HepG2 (cell line): Measurements from ENCODE around the gene GNG7. TPM values are rescaled to one million over a fixed set of nuclear protein-coding genes. Genes with fewer than 3 reads are reported as not detected.

Experiments used
- ATF4 ChIP-seq, 2 experiments: fragments of 450-650 bp in 1 of 2; sonication (generic) in 1 of 2; formaldehyde crosslinking; IDR thresholded peaks; 2 replicates each; pipeline versions ENCODE4 v1.5.0 to v1.8.0; 2020 to 2022; ENCODE audit warnings: mild to moderate bottlenecking in 1 of 2, missing genetic modification reagents in 1 of 2
- BHLHE40 ChIP-seq: IDR thresholded peaks from 2 replicates; pipeline ENCODE4 v1.6.1; 2011; ENCODE audit warnings: low read length, improper control_type of control experiment
- BORCS8-MEF2B ChIP-seq: sonication (generic); formaldehyde crosslinking; IDR thresholded peaks from 2 replicates; pipeline ENCODE4 v1.8.0; 2022; ENCODE audit warnings: mild to moderate bottlenecking, missing genetic modification reagents
- CBX2 ChIP-seq, 2 experiments: fragments of 200-600 bp in 1 of 2; sonication (generic); formaldehyde crosslinking in 1 of 2; IDR thresholded peaks; 2 replicates each; pipeline versions ENCODE4 v1.7.0 to v1.8.1; 2018 to 2022; ENCODE audit warnings: low read depth in 2 of 2, low read length in 1 of 2, mild to moderate bottlenecking in 1 of 2, missing genetic modification reagents in 1 of 2
- ELF4 ChIP-seq: sonication (generic); formaldehyde crosslinking; IDR thresholded peaks from 2 replicates; pipeline ENCODE4 v1.5.0; 2020; ENCODE audit warnings: missing genetic modification reagents, mild to moderate bottlenecking, moderate library complexity, borderline replicate concordance
- GLI4 ChIP-seq: sonication (generic); formaldehyde crosslinking; IDR thresholded peaks from 2 replicates; pipeline ENCODE4 v1.5.1; 2020; ENCODE audit warnings: missing genetic modification reagents, mild to moderate bottlenecking, moderate library complexity, borderline replicate concordance
- HNRNPK ChIP-seq: fragments of 200-400 bp; formaldehyde crosslinking; IDR thresholded peaks from 2 replicates; pipeline ENCODE4 v1.6.1; 2018; ENCODE audit warnings: low read length, low read depth, moderate library complexity, mild to moderate bottlenecking; ENCODE audit not compliant: poor library complexity, severe bottlenecking
- KMT2A ChIP-seq: sonication (generic); formaldehyde crosslinking; IDR thresholded peaks from 2 replicates; pipeline ENCODE4 v1.4.0; 2020; ENCODE audit warnings: missing genetic modification reagents
- MATR3 ChIP-seq: sonication (generic); formaldehyde crosslinking; IDR thresholded peaks from 2 replicates; pipeline ENCODE4 v1.4.0; 2020; ENCODE audit warnings: missing genetic modification reagents
- MBNL3 ChIP-seq: fragments of 250-450 bp; sonication (Bioruptor Pico); conservative IDR thresholded peaks from 2 replicates; pipeline ENCODE4 v1.8.0; 2022; ENCODE audit warnings: mild to moderate bottlenecking, inconsistent platforms
- MED13 ChIP-seq: sonication (generic); formaldehyde crosslinking; IDR thresholded peaks from 2 replicates; pipeline ENCODE4 v1.5.0; 2020; ENCODE audit warnings: missing genetic modification reagents
- NFKBIZ ChIP-seq: IDR thresholded peaks from 2 replicates; pipeline ENCODE4 v1.6.1; 2018; ENCODE audit warnings: missing genetic modification reagents, missing compliant biosample characterization
- NR2F1 ChIP-seq, 2 experiments: fragments of 450-650 bp in 1 of 2; formaldehyde crosslinking in 1 of 2; IDR thresholded peaks; 2 replicates each; pipeline versions ENCODE4 v1.5.0 to v1.6.1; 2016 to 2020; ENCODE audit warnings: mild to moderate bottlenecking in 1 of 2, missing compliant biosample characterization in 1 of 2, missing genetic modification reagents in 1 of 2, moderate library complexity in 1 of 2
- PCBP1 ChIP-seq: fragments of 200-400 bp; formaldehyde crosslinking; IDR thresholded peaks from 2 replicates; pipeline ENCODE4 v1.6.1; 2017; ENCODE audit warnings: mild to moderate bottlenecking, low read depth, low read length, borderline replicate concordance
- RBFOX2 ChIP-seq: fragments of 200-400 bp; formaldehyde crosslinking; IDR thresholded peaks from 2 replicates; pipeline ENCODE4 v1.6.1; 2017; ENCODE audit warnings: low read depth, mild to moderate bottlenecking, low read length
- SP1 ChIP-seq, 2 experiments: fragments of 450-650 bp in 1 of 2; sonication (generic) in 1 of 2; formaldehyde crosslinking in 1 of 2; IDR thresholded peaks; 2 replicates each; pipeline versions ENCODE4 v1.4.0 to v1.6.1; 2016 to 2020; ENCODE audit warnings: missing genetic modification reagents in 1 of 2
- SP5 ChIP-seq: IDR thresholded peaks from 2 replicates; pipeline ENCODE4 v1.6.1; 2016; ENCODE audit warnings: low read depth, borderline replicate concordance
- SRF ChIP-seq: IDR thresholded peaks from 2 replicates; pipeline ENCODE4 v1.6.1; 2011; ENCODE audit warnings: mild to moderate bottlenecking, low read depth, low read length, moderate library complexity
- TOPORS ChIP-seq: sonication (generic); formaldehyde crosslinking; IDR thresholded peaks from 2 replicates; pipeline ENCODE4 v1.8.0; 2023; ENCODE audit warnings: mild to moderate bottlenecking, missing genetic modification reagents
- ZBTB25 ChIP-seq: IDR thresholded peaks from 2 replicates; pipeline ENCODE4 v1.6.1; 2018; ENCODE audit warnings: missing genetic modification reagents
- ZMAT3 ChIP-seq: sonication (generic); formaldehyde crosslinking; conservative IDR thresholded peaks from 2 replicates; pipeline ENCODE4 v1.7.0; 2021; ENCODE audit warnings: missing genetic modification reagents
- ZNF124 ChIP-seq: sonication (generic); formaldehyde crosslinking; IDR thresholded peaks from 2 replicates; pipeline ENCODE4 v1.4.0; 2020; ENCODE audit warnings: missing genetic modification reagents
- ZNF160 ChIP-seq: sonication (generic); formaldehyde crosslinking; IDR thresholded peaks from 2 replicates; pipeline ENCODE4 v1.8.0; 2022; ENCODE audit warnings: mild to moderate bottlenecking, inconsistent platforms, missing genetic modification reagents
- ZNF205 ChIP-seq: IDR thresholded peaks from 2 replicates; pipeline ENCODE4 v1.6.1; 2018; ENCODE audit warnings: missing biosample characterization, missing genetic modification reagents
- polyA plus RNA-seq, 8 experiments: library from polyadenylated mRNA; depleted of rRNA in 3 of 8; stranded (reverse) in 7 of 8; unstranded in 1 of 8; fragments of >200 nt; fragmentation: Illumina TruSeq in 4 of 8; extraction: Trizol in 4 of 8; gene quantifications; 2 replicates each; pipeline versions ENCODE4 v1.2.1 to v1.2.3, GENCODE V29; 2011 to 2016; ENCODE audit warnings: low read depth in 4 of 8, missing spikeins in 1 of 8, mixed read lengths in 1 of 8; ENCODE audit not compliant: insufficient read depth in 1 of 8
- total RNA-seq, 5 experiments: library from RNA; depleted of rRNA; stranded (reverse); fragments of >200 nt; fragmentation: Illumina TruSeq; extraction: Trizol; gene quantifications; 2 replicates each; pipeline ENCODE4 v1.2.3, GENCODE V29; 2016; ENCODE audit warnings: low read depth in 1 of 5
- TF ChIP-seq, protein P1 (sequence below): sonication (generic); formaldehyde crosslinking; IDR thresholded peaks from 2 replicates; pipeline ENCODE4 v1.9.0; 2021; ENCODE audit warnings: missing genetic modification reagents, borderline replicate concordance
- TF ChIP-seq, protein P2 (sequence below): sonication (generic); formaldehyde crosslinking; IDR thresholded peaks from 2 replicates; pipeline ENCODE4 v1.8.0; 2022; ENCODE audit warnings: mild to moderate bottlenecking, missing genetic modification reagents, borderline replicate concordance

Gene GNG7
- total and polyA plus RNA-seq, 2 of the 13 experiments (the other 11 are each of a cell fraction or from before 2014, with no cell fraction given): 1.4 to 3.3 TPM

DNA sequence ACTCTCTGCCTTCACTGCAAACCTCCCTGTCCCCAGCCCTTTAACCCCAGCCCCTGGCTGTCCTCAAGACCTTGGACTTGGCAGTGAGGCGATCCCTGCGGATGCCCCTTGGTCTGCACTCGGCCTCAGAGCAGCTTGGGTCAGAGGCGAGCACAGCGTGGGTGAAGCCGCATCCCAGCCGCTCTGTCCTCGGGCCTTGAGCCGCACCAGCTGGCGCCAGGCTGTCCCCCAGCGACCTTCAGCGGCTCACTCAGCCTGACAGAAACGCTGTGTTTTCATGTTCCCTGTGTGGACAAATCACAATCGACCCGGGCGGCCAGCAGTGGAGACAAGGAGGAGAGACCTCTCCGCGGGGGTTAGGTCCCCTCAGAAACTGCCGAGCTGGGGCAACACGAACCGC, 52.0 kb downstream of the GNG7 start (continued):
- TF ChIP-seq CBX2 (IDR thresholded peaks at IDR 0.05; ENCODE audit: low read depth, low read length) (no peak), CBX2 (CRISPR knock-in tag; IDR thresholded peaks at IDR 0.05; ENCODE audit: low read depth) (no peak), SRF (no peak), TOPORS (CRISPR knock-in tag) (no peak), ZNF124 (CRISPR knock-in tag) (no peak), ATF4 (CRISPR knock-in tag; IDR thresholded peaks at IDR 0.05) (no peak), NR2F1 (CRISPR knock-in tag; IDR thresholded peaks at IDR 0.05) (peak; percentile 66 to 76; a peak in 2 of 4 replicates), ZMAT3 (CRISPR knock-in tag) (no peak), SP5 (CRISPR knock-in tag) (no peak), KMT2A (CRISPR knock-in tag) (0 out of 2 replicates have a peak, but pooled peaks have one; percentile 38), BHLHE40 (no peak), ZBTB25 (CRISPR knock-in tag) (no peak), GLI4 (no peak), RBFOX2 (no peak), MBNL3 (CRISPR knock-in tag) (no peak), MATR3 (CRISPR knock-in tag) (no peak), PCBP1 (no peak), HNRNPK (no peak), NFKBIZ (CRISPR knock-in tag) (no peak), ZNF205 (CRISPR knock-in tag) (0 out of 2 replicates have a peak, but pooled peaks have one; percentile 23), BORCS8-MEF2B (peak; percentile 70), SP1 (IDR thresholded peaks at IDR 0.05) (no peak), SP1 (CRISPR knock-in tag; IDR thresholded peaks at IDR 0.05) (no peak), MED13 (CRISPR knock-in tag) (no peak), ELF4 (CRISPR knock-in tag) (no peak), ZNF160 (no peak)
- TF ChIP-seq, protein P1, sequence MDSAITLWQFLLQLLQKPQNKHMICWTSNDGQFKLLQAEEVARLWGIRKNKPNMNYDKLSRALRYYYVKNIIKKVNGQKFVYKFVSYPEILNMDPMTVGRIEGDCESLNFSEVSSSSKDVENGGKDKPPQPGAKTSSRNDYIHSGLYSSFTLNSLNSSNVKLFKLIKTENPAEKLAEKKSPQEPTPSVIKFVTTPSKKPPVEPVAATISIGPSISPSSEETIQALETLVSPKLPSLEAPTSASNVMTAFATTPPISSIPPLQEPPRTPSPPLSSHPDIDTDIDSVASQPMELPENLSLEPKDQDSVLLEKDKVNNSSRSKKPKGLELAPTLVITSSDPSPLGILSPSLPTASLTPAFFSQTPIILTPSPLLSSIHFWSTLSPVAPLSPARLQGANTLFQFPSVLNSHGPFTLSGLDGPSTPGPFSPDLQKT (CRISPR knock-in tag): no peak
- TF ChIP-seq, protein P2, sequence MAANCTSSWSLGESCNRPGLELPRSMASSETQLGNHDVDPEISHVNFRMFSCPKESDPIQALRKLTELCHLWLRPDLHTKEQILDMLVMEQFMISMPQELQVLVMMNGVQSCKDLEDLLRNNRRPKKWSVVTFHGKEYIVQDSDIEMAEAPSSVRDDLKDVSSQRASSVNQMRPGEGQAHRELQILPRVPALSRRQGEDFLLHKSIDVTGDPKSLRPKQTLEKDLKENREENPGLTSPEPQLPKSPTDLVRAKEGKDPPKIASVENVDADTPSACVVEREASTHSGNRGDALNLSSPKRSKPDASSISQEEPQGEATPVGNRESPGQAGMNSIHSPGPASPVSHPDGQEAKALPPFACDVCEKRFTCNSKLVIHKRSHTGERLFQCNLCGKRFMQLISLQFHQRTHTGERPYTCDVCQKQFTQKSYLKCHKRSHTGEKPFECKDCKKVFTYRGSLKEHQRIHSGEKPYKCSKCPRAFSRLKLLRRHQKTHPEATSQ (CRISPR knock-in tag): no peak
